Mesendoderm (in vitro differentiated cells): ENCODE measurements around the gene HTT-AS.

Source experiments
- DNase-seq: peaks from one replicate; pipeline ENCODE4 v3.0.0; 2013
- H2AK5ac ChIP-seq: 2 replicates; pipeline ENCODE4 v1.6.1; 2013; ENCODE audit warnings: low read length, inconsistent platforms
- H2BK120ac ChIP-seq: 2 replicates; pipeline ENCODE4 v1.6.1; 2013; ENCODE audit warnings: low read depth, mild to moderate bottlenecking, low read length, moderate library complexity, mixed read lengths
- H2BK15ac ChIP-seq: replicated peaks from 2 replicates; pipeline ENCODE4 v1.6.1; 2013; ENCODE audit warnings: low read depth, mild to moderate bottlenecking, moderate library complexity
- H2BK5ac ChIP-seq: 2 replicates; pipeline ENCODE4 v1.6.1; 2013; ENCODE audit warnings: low read length, inconsistent platforms
- H3K18ac ChIP-seq: 2 replicates; pipeline ENCODE4 v1.6.1; 2013; ENCODE audit warnings: mild to moderate bottlenecking, low read length, mixed read lengths
- H3K23ac ChIP-seq: one replicate; pipeline ENCODE4 v1.6.1; 2013; ENCODE audit warnings: low read length
- H3K27ac ChIP-seq: 2 replicates; pipeline ENCODE4 v1.5.1; 2013; ENCODE audit warnings: low read depth, mild to moderate bottlenecking, inconsistent platforms, low read length, moderate library complexity
- H3K27me3 ChIP-seq: 2 replicates; pipeline ENCODE4 v1.6.1; 2013; ENCODE audit warnings: low read length, control low read depth, mild to moderate bottlenecking, inconsistent platforms; ENCODE audit not compliant: insufficient read depth, poor library complexity
- H3K36me3 ChIP-seq: 2 replicates; pipeline ENCODE4 v1.6.1; 2013; ENCODE audit warnings: low read length, inconsistent platforms; ENCODE audit not compliant: control insufficient read depth, insufficient read depth
- H3K4ac ChIP-seq: one replicate; pipeline ENCODE4 v1.6.1; 2013; ENCODE audit warnings: low read depth, mild to moderate bottlenecking, low read length, moderate library complexity
- H3K4me1 ChIP-seq: 2 replicates; pipeline ENCODE4 v1.6.1; 2013; ENCODE audit warnings: low read depth, low read length, inconsistent platforms; ENCODE audit not compliant: control insufficient read depth
- H3K4me2 ChIP-seq: 2 replicates; pipeline ENCODE4 v1.6.1; 2013; ENCODE audit warnings: low read length
- H3K4me3 ChIP-seq: 2 replicates; pipeline ENCODE4 v1.5.1; 2013; ENCODE audit warnings: mild to moderate bottlenecking, low read length
- H3K56ac ChIP-seq: one replicate; pipeline ENCODE4 v1.6.1; 2013; ENCODE audit warnings: low read length
- H3K79me1 ChIP-seq: 2 replicates; pipeline ENCODE4 v1.6.1; 2013; ENCODE audit warnings: low read length, inconsistent platforms
- H3K79me2 ChIP-seq: 2 replicates; pipeline ENCODE4 v1.6.1; 2013; ENCODE audit warnings: mild to moderate bottlenecking, low read length; ENCODE audit not compliant: control insufficient read depth, insufficient read depth
- H3K9ac ChIP-seq: 2 replicates; pipeline ENCODE4 v1.6.1; 2013; ENCODE audit warnings: low read length, inconsistent platforms
- H4K5ac ChIP-seq: one replicate; pipeline ENCODE4 v1.6.1; 2013; ENCODE audit warnings: low read length
- H4K8ac ChIP-seq: one replicate; pipeline ENCODE4 v1.6.1; 2013; ENCODE audit warnings: low read depth, mild to moderate bottlenecking, control low read depth, low read length, moderate library complexity
- WGBS: extraction: QIAGEN DNeasy Blood & Tissue Kit; methylation state at CpG from one replicate; pipeline ENCODE4 v1.1.7; 2013; ENCODE audit warnings: low lambda C conversion rate, missing lambda C conversion rate; ENCODE audit not compliant: insufficient coverage; ENCODE audit errors: extremely low coverage; 5-methylcytosine and 5-hydroxymethylcytosine counted together

The HTT-AS gene

DNA sequence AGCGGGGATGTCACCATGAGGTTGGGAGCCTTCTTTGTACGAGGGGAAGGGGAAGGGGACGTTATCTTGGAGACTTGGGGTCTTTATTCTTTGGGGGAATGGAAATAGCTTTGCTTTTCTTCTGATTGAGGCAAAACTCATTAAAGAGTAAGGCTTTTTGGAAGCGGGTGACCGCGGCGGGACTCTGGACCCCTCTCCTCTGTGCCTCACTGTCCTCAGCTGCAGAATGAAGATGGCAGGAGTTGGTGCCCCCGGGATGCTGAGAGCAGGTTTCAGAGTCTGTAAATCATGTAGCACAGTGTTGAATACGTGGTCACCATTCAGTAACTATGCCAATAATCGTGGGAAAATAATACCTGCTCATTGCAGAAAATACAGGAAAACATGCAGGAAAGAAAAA lies 32.1 kb downstream of the HTT-AS start:
- no peaks in the 10 kb centered on the region for H3K4me1 ChIP-seq
- H3K79me1 ChIP-seq: no peaks in the 10 kb centered on the region
- H3K9ac ChIP-seq: no peak overlapping the region
- no peak overlapping the region for H3K18ac ChIP-seq
- WGBS: no CpG with 5 or more reads among the region's 10 CpGs
- H3K4ac ChIP-seq: no peak overlapping the region
- H4K8ac ChIP-seq: no peak overlapping the region
- DNase-seq: no peak
- H2AK5ac ChIP-seq: no peak overlapping the region
- no peak overlapping the region for H2BK120ac ChIP-seq
- no peak overlapping the region for H3K4me2 ChIP-seq
- H3K36me3 ChIP-seq: no peaks in the 10 kb centered on the region
- H3K4me3 ChIP-seq: no peak overlapping the region
- no peak overlapping the region for H3K27ac ChIP-seq
- H3K27me3 ChIP-seq: no peaks in the 10 kb centered on the region
- no peak overlapping the region for H2BK15ac ChIP-seq
- no peak overlapping the region for H4K5ac ChIP-seq
- no peak overlapping the region for H3K56ac ChIP-seq
- no peak overlapping the region for H2BK5ac ChIP-seq
- H3K79me2 ChIP-seq: no peaks in the 10 kb centered on the region
- H3K23ac ChIP-seq: no peak overlapping the region

DNA sequence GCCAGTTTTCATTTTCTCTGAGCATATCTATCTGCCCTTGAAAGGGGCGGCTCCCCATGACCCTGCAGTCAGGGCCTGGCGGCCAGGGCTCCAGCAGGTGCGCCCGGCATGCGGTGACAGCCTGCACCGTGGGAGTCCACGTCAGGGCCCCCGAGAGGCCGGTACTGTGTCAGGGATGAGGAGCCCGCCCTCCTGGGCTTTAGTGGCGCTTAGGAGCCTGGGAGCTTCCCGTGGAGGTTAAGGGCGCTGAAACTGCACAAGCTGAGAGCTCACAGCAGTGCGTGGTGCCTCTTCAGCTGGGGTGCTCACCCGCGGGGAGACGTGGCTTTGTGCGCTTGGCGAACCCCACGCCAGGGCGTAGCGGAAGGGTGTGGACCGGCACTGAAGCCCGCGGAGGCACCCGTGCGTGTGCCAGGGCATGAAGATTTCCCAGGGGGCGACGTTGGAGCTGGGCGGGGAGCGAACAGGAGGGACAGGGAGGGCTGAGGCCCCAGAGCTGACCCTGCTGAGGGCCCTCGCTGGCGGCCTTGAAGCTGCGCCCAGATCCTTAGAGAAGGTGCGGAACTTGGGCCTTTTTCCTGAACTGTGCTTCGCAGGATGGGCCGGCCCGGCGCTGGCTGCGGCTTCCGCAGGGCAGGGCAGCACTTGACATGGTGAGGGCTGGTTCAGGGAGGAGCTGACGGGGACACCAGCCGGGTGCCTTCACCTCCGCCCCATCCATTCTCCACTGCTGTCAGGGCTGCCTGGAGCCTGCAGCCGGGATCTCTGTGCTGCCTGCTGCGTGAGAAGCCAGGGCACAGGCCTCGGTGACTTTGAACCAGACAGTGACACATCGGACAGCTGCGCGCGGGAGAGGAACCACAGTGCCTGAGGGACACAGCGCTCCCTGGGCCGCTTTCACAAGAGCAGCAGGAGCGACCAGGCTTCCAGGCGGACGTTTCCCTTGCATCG lies 32.9 kb downstream of the HTT-AS start:
- Histone ChIP-seq H3K79me1 (no peaks in the 10 kb centered on the region), H3K4me1 (no peaks in the 10 kb centered on the region), H3K18ac (no peak overlapping the region), H3K23ac (no peak overlapping the region), H2AK5ac (no peak overlapping the region), H3K4me2 (no peak overlapping the region), H2BK15ac (no peak overlapping the region), H2BK5ac (no peak overlapping the region), H3K27ac (no peak overlapping the region), H3K27me3 (no peaks in the 10 kb centered on the region), H3K56ac (peak overlapping the region; percentile 30), H3K4ac (no peak overlapping the region), H2BK120ac (no peak overlapping the region), H3K36me3 (no peaks in the 10 kb centered on the region), H4K8ac (no peak overlapping the region), H3K4me3 (no peak overlapping the region), H3K9ac (no peak overlapping the region), H4K5ac (no peak overlapping the region), H3K79me2 (no peaks in the 10 kb centered on the region)
- peak; percentile 26 for DNase-seq
- no CpG with 5 or more reads among the region's 57 CpGs for WGBS

DNA sequence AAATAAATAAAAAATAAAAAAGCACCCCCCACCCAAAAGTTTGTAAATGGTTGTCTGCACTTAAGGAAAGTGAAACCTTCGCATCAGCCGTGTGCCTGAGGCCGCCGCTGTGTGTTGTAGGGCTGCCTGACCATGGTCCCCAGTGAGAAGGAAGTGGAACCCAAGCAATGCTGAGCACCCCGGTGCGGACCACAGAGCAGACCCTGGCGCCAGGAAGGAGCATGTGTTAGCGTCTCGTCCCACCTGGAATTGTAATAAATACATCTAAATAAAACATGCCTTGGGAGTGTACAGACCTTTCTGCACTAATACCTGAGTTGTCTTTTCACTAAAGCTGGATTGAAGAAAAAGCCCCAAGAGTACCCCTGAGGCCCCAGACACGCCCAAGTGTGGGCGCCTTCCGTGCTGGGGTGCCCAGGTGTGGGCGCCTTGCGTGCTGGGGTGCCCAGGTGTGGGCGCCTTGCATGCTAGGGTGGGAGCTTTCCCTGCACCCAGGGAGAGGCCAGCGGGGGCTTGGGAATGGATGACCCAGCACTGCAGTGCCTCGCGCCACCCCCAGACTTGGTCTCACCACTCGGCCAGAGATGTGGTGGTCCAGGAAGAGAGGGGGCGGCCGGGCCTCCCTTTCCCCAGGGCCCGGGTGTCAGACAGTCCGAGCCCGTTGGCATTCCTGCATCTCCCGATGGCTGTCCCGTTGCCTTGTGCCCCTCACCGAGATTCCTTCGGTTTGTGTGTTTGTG lies 33.7 kb downstream of the HTT-AS start:
- H3K79me1 ChIP-seq: no peaks in the 10 kb centered on the region
- no peak overlapping the region for H4K8ac ChIP-seq
- no peak overlapping the region for H3K4me3 ChIP-seq
- H2BK5ac ChIP-seq: no peak overlapping the region
- no peak overlapping the region for H3K23ac ChIP-seq
- H4K5ac ChIP-seq: no peak overlapping the region
- H3K9ac ChIP-seq: no peak overlapping the region
- no peak overlapping the region for H3K4me2 ChIP-seq
- no peaks in the 10 kb centered on the region for H3K27me3 ChIP-seq
- no peaks in the 10 kb centered on the region for H3K79me2 ChIP-seq
- no peak overlapping the region for H3K27ac ChIP-seq
- H3K18ac ChIP-seq: no peak overlapping the region
- WGBS: no CpG with 5 or more reads among the region's 28 CpGs
- H3K4ac ChIP-seq: no peak overlapping the region
- no peaks in the 10 kb centered on the region for H3K36me3 ChIP-seq
- H2BK120ac ChIP-seq: no peak overlapping the region
- no peak overlapping the region for H2BK15ac ChIP-seq
- H3K56ac ChIP-seq: no peak overlapping the region
- no peaks in the 10 kb centered on the region for H3K4me1 ChIP-seq
- no peak for DNase-seq
- H2AK5ac ChIP-seq: no peak overlapping the region

DNA sequence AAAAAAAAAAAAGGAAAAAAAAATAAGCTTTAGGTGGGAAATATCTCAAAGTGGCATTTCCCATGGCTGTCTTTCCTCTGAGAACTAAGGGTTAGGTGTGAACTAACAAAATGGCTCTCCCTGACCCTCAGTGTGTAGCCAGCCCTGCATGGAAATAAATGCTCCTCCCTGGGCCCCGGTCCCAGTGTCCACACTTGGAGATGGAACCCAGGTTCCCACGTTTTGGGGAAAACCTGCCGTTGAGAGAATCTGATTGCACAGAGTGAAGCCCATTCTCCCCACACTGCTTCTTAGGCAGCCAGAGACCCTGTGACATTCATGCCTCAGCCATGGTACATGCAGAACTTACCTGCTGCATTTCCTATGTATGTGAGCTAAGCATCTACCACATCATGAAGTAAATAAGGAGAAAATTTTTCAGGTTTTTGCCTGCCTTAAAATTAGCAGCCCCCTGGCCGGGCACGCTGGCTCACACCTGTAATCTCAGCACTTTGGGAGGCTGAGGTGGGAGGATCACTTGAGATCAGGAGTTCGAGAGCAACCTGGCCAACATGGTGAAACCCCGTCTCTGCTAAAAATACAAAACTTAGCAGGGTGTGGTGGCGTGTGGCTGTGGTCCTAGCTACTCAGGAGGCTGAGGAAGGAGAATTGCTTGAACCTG lies 34.5 kb downstream of the HTT-AS start:
- Histone ChIP-seq H3K4ac (no peak overlapping the region), H3K79me2 (no peaks in the 10 kb centered on the region), H2BK5ac (no peak overlapping the region), H3K4me1 (no peaks in the 10 kb centered on the region), H3K27ac (no peak overlapping the region), H2BK120ac (no peak overlapping the region), H3K23ac (no peak overlapping the region), H3K56ac (no peak overlapping the region), H4K8ac (no peak overlapping the region), H3K18ac (no peak overlapping the region), H3K4me3 (no peak overlapping the region), H3K4me2 (no peak overlapping the region), H3K79me1 (no peaks in the 10 kb centered on the region), H2BK15ac (no peak overlapping the region), H2AK5ac (no peak overlapping the region), H3K36me3 (no peaks in the 10 kb centered on the region), H3K27me3 (no peaks in the 10 kb centered on the region), H4K5ac (no peak overlapping the region), H3K9ac (no peak overlapping the region)
- no CpG with 5 or more reads among the region's 8 CpGs for WGBS
- no peak for DNase-seq

DNA sequence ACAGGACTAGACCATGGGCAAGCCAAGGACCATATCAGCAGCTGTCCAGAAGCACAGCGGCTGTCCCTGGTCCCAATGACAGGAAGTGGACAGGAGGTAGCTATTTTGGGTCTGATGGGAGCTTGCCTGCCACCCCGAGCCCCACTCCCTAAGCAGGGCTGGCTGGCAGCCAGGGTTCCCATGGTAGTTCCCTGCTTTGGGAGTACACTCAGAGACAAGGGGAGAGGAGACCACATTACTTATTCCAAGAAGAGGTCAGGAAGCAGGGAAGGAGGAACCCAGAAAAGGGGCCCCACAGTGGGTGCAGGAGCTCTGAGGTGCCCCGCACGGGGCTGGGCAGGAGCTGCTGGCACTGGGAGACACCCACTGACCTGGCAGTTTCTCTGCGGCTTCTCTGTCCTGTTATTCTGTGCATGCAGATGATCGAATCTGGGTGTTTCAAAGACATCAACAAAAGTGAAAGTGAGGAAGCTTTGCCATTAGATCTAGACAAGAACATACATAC lies 36.3 kb downstream of the HTT-AS start:
- Histone ChIP-seq H3K27ac (no peak overlapping the region), H3K79me1 (no peaks in the 10 kb centered on the region)
- WGBS: no CpG with 5 or more reads among the region's 6 CpGs

More for the DNA sequence above, 36.3 kb downstream of the HTT-AS start:
- H3K79me2 ChIP-seq: no peaks in the 10 kb centered on the region
- H3K4me2 ChIP-seq: no peak overlapping the region
- no peak overlapping the region for H2BK5ac ChIP-seq
- H2AK5ac ChIP-seq: no peak overlapping the region
- no peak for DNase-seq
- no peak overlapping the region for H2BK120ac ChIP-seq
- no peak overlapping the region for H3K9ac ChIP-seq
- H4K8ac ChIP-seq: no peak overlapping the region
- H3K4ac ChIP-seq: no peak overlapping the region
- no peaks in the 10 kb centered on the region for H3K36me3 ChIP-seq
- H3K23ac ChIP-seq: no peak overlapping the region
- H3K27me3 ChIP-seq: no peaks in the 10 kb centered on the region
- H2BK15ac ChIP-seq: no peak overlapping the region
- H3K4me3 ChIP-seq: no peak overlapping the region
- H3K18ac ChIP-seq: no peak overlapping the region
- no peak overlapping the region for H3K56ac ChIP-seq
- no peaks in the 10 kb centered on the region for H3K4me1 ChIP-seq
- no peak overlapping the region for H4K5ac ChIP-seq
